GM06990 (cell line): ENCODE measurements around the gene SETD3.

Experiments
- DNase-seq: peaks from one replicate; pipeline ENCODE4 v3.0.0-alpha.2; 2011; ENCODE audit not compliant: insufficient read length; ENCODE audit errors: extremely low read depth
- H3K27me3 ChIP-seq: replicated peaks from 2 replicates; pipeline ENCODE4 v1.6.0; 2011; ENCODE audit warnings: low read length; ENCODE audit not compliant: control insufficient read depth, insufficient read depth
- H3K36me3 ChIP-seq: 2 replicates; pipeline ENCODE4 v1.5.1; 2011; ENCODE audit warnings: low read length; ENCODE audit not compliant: control insufficient read depth, insufficient read depth
- H3K4me3 ChIP-seq: replicated peaks from 2 replicates; pipeline ENCODE4 v1.5.1; 2011; ENCODE audit warnings: low read depth, mild to moderate bottlenecking, control low read depth, low read length
- TF ChIP-seq, protein P1 (sequence below): IDR thresholded peaks from 2 replicates; pipeline ENCODE4 v1.5.1; 2011; ENCODE audit warnings: low read length, control low read depth, mild to moderate bottlenecking, inconsistent platforms; ENCODE audit not compliant: insufficient read depth, poor library complexity, severe bottlenecking

SETD3 gene

DNA sequence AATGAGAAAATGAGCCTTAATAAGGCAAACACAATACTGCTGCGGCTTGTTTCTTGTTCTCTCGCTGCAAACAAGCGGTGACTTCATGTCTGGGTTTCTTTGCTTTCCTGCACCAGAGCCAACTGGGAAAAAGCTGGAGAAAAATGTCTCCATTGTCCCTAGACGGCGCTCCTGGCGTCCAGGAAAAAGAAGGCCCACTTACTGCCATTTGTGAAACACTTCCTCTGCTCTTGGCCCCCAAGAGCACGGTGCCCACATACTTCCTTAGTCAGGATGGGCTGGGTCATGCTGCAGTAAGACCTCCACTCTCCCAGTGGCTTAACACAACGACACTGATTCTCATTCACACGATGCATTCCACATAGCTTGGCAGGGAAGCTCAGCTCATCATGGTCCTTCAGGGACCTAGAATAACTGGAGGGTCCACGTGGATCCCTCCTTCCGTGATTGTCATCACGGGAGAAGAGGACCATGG, 122.7 kb downstream of the SETD3 start:
- Histone ChIP-seq H3K4me3 (no peak overlapping the region), H3K36me3 (no peaks in the 10 kb centered on the region), H3K27me3 (no peaks in the 10 kb centered on the region; the same call in 1 of the 2 replicates)
- TF ChIP-seq, protein P1, sequence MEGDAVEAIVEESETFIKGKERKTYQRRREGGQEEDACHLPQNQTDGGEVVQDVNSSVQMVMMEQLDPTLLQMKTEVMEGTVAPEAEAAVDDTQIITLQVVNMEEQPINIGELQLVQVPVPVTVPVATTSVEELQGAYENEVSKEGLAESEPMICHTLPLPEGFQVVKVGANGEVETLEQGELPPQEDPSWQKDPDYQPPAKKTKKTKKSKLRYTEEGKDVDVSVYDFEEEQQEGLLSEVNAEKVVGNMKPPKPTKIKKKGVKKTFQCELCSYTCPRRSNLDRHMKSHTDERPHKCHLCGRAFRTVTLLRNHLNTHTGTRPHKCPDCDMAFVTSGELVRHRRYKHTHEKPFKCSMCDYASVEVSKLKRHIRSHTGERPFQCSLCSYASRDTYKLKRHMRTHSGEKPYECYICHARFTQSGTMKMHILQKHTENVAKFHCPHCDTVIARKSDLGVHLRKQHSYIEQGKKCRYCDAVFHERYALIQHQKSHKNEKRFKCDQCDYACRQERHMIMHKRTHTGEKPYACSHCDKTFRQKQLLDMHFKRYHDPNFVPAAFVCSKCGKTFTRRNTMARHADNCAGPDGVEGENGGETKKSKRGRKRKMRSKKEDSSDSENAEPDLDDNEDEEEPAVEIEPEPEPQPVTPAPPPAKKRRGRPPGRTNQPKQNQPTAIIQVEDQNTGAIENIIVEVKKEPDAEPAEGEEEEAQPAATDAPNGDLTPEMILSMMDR = no peak
- no peak for DNase-seq

DNA sequence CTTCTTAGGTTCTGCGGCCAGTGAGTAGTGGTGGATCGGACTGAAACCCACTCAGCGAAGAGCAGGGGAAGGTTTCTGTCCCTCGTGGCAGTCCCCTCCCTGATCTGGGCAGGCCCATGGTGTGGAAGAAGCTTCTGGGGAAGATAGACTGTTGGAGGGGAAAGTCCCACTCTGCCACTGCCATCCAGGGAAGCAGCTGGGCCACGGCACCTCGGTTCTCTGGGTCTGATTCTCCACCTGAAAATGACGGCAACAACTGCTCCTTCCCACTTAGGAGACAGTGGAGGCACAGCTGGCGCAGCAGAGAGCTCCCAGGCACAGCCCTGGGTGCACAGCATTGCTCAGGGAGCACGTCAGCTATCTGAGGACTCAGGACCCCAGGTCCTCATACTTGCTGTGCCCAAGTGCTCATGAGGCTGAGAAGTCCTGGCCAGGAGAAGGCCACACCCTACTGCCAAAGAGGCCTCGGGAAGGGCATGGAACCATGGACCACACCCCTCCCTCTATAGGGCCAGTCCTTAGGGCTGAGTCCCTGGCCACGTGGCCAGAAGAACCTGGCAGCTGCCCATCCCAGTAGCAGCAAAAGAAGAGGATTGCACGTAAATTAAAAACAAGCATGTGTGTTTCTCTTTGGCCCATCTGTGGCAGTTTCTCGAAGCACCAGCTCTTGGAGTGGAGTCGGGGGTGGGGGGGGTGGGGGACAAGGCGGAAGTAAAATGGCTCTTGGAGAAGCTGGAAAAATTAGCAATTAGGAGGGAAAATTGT, 123.3 kb downstream of the SETD3 start:
- DNase-seq = no peak
- H3K27me3 ChIP-seq = no peaks in the 10 kb centered on the region; the same call in 1 of the 2 replicates
- no peaks in the 10 kb centered on the region for H3K36me3 ChIP-seq
- H3K4me3 ChIP-seq = no peak overlapping the region
- TF ChIP-seq, protein P1 = no peak

DNA sequence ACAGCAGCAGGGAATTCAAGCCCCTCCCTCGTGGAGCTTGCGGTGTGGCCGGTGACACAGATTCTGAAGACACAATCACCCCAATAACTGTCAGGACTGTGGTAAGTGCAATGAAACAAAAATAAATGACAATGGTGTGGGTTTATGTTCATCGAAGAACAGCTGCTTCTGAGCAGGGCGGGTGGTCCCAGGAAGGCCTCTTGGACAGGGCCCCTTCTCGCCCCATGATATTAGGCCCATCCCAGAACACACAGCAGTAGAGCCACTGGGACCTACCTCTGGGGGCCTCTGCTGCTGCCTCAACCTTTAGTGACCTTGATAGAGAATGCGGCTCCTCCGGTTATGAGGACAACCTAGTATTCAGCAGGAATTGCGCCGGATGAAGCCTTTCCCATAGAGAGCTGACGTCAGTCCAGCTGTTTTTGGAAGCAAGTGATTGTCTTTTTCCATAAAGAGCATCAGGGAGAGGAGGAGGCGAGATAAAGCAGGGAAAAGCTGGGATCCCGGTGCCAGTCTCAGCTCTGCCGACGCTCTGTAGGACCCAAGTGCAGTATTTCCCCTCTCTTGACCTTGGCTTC, 124.5 kb downstream of the SETD3 start:
- no peaks in the 10 kb centered on the region; the same call in 1 of the 2 replicates for H3K27me3 ChIP-seq
- no peaks in the 10 kb centered on the region for H3K36me3 ChIP-seq
- DNase-seq = no peak
- TF ChIP-seq, protein P1 = no peak
- H3K4me3 ChIP-seq = no peak overlapping the region

DNA sequence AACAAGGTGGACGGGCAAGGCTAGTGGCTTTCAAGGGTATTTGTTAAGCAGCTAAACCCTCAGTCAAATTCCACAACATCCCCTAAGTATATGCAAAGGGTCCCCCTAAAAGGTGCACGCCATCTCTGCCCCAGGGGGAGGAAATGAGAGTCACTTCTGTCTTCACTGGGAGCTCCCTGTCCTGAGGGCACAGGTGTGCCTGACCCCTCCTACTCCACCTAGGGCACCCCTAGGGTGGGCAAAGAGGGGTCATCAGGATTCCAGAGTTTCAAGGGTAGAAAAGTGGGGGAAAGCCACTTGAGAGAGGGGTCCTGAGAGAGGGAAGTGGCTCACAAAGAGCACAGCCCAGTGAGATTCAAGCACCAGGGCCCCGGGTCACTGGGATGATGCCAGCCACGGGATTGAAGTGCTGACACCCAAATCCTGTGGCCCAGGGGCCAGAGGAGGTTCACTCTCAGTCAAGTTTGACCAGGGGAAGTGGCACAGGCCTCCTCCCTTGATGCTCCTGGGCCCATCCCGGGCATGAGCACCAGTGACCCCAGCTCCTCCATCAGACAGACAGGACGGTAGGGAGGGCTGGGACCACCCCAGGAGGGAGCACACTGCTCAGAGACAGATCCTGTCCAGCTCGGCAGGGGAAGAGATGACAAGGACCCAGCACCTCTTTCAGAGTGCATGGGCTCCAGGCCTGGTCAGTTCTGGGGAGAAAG, 126.3 kb downstream of the SETD3 start:
- DNase-seq = no peak
- no peaks in the 10 kb centered on the region; the same call in 1 of the 2 replicates for H3K27me3 ChIP-seq
- no peaks in the 10 kb centered on the region for H3K36me3 ChIP-seq
- TF ChIP-seq, protein P1 = no peak
- H3K4me3 ChIP-seq = no peak overlapping the region

DNA sequence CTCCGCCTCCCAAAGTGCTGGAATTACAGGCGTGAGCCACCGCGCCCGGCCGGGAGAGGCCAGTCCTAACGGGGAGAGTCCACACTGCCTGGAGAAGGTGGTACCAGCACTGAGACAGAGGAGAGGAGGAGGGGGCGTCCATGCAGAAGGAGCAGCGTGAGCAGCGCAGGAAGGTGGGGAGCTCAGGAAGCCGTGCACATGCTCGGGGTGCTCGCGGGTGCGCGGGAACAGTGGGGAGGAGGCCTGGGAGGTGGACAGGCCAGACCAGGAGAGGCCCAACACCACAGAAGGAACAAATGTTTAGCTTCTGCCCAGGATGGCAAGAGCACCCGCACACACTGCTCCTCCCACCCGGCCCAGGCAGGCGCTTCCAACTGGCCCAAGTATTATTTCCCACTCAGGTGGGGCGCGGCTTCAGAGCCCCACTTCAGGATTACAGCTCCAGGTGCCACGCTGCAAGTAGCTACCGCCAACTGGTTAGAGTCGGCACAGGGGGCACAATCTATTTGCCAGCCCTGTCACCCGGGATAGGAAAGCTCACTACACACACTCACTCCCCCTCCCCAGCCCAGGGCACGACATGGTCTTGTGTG, 127.9 kb downstream of the SETD3 start:
- TF ChIP-seq, protein P1 = no peak
- no peaks in the 10 kb centered on the region; the same call in 1 of the 2 replicates for H3K27me3 ChIP-seq
- DNase-seq = no peak
- no peaks in the 10 kb centered on the region for H3K36me3 ChIP-seq
- H3K4me3 ChIP-seq = no peak overlapping the region
